Kidney (tissue), 14 donors: ENCODE measurements around the gene LONP2. TPM values are rescaled to one million over a fixed set of nuclear protein-coding genes. Genes with fewer than 3 reads are reported as not detected.

Source experiments
- DNase-seq, 5 donors: peaks; one replicate each; pipeline ENCODE4 v3.0.0-alpha.2; 2013 to 2020
- FAIRE-seq: peaks from 2 replicates; lab custom pipeline; 2012; peaks lifted over from hg19 to GRCh38; lab: Jason Lieb, UNC
- H3K27ac ChIP-seq, 2 donors: one replicate each; pipeline ENCODE4 v1.7.0; 2013; ENCODE audit warnings: low read depth in 2 of 2, low read length in 2 of 2, inconsistent platforms in 1 of 2
- H3K27me3 ChIP-seq: one replicate; pipeline ENCODE4 v1.7.1; 2013; ENCODE audit warnings: low read length, inconsistent platforms; ENCODE audit not compliant: control insufficient read depth, insufficient read depth
- H3K36me3 ChIP-seq, 3 donors: one replicate each; pipeline versions ENCODE4 v1.7.0 to v1.7.1; 2013; ENCODE audit warnings: low read length in 3 of 3, control low read depth in 1 of 3, inconsistent platforms in 1 of 3; ENCODE audit not compliant: insufficient read depth in 3 of 3, control insufficient read depth in 2 of 3
- H3K4me1 ChIP-seq, 3 donors: one replicate each; pipeline versions ENCODE4 v1.7.0 to v1.7.1; 2013; ENCODE audit warnings: low read length in 3 of 3, inconsistent platforms in 1 of 3, low read depth in 1 of 3; ENCODE audit not compliant: control insufficient read depth in 2 of 3, insufficient read depth in 2 of 3
- H3K4me3 ChIP-seq, 3 donors: one replicate each; pipeline versions ENCODE4 v1.7.0 to v1.8.1; 2013; ENCODE audit warnings: low read length in 3 of 3, control low read depth in 1 of 3, inconsistent platforms in 1 of 3
- H3K9ac ChIP-seq, 3 donors: one replicate each; pipeline versions ENCODE4 v1.7.0 to v1.7.1; 2013; ENCODE audit warnings: low read length in 3 of 3, control low read depth in 1 of 3, inconsistent platforms in 1 of 3
- H3K9me3 ChIP-seq, 3 donors: one replicate each; pipeline versions ENCODE4 v1.7.0 to v1.7.1; 2013; ENCODE audit warnings: low read length in 3 of 3, control low read depth in 1 of 3, inconsistent platforms in 1 of 3; ENCODE audit not compliant: control insufficient read depth in 2 of 3, insufficient read depth in 1 of 3
- CTCF ChIP-seq: IDR thresholded peaks from 3 replicates; pipeline ENCODE4 v1.5.1; 2012; ENCODE audit warnings: mild to moderate bottlenecking, moderate library complexity, borderline replicate concordance; ENCODE audit not compliant: insufficient read depth; ENCODE audit errors: extremely low read depth
- intact Hi-C: fragments of 100-400 bp; cut with DNase I; formaldehyde crosslinking; loops from one replicate; pipeline ENCODE4 v1.11.1; 2022
- polyA plus RNA-seq: library from polyadenylated mRNA; stranded (reverse); fragments of 350-450 nt; fragmentation: Illumina TruSeq; extraction: RNeasy Lipid Tissue Mini Kit (QIAGEN cat#74804); gene quantifications from one replicate; pipeline ENCODE4 v1.2.3, GENCODE V29; 2014; ENCODE audit warnings: low read depth, low replicate concordance; ENCODE audit not compliant: insufficient read depth
- total RNA-seq: library from RNA; stranded (reverse); fragmentation: NEBNext Ultra II Directional; extraction: Animal tissue kit (Norgen Biotek cat#: 25700); gene quantifications from one replicate; pipeline ENCODE4 v1.2.1, GENCODE V29; 2021
- donor health status: control.
- donor health status: control.
- donor health status: control.
- donor health status: control.
- donor health status: control.
- donor health status: DM: yes; HTN: yes; CAD: no.
- donor health status: Normal renal cell carcinoma (clear cell type).

LONP2 gene
- total and polyA plus RNA-seq, 2 donors from 2014 or later = 24.8 to 77.1 TPM

- Histone ChIP-seq H3K9me3 (no peaks in the 10 kb centered on the region), H3K27ac (no peak overlapping the region), H3K9ac (no peak overlapping the region), H3K4me1 (no peaks in the 10 kb centered on the region), H3K36me3 (no peaks in the 10 kb centered on the region), H3K27me3 (no peaks in the 10 kb centered on the region), H3K4me3 (no peak overlapping the region)
- FAIRE-seq (no peak), DNase-seq (no peak)
- intact Hi-C loops = no loop called here
- TF ChIP-seq CTCF = no peak
Observed at GRCh38 chr16:48225456-48225855, 18.6 kb upstream of the LONP2 start.

GRCh38 chr16:48231727-48232492 is 12.2 kb upstream of the LONP2 start:
- H3K4me3 ChIP-seq = no peak overlapping the region
- no peaks in the 10 kb centered on the region for H3K27me3 ChIP-seq
- intact Hi-C loops = no loop called here
- no peaks in the 10 kb centered on the region for H3K9me3 ChIP-seq
- TF ChIP-seq CTCF = no peak
- no peak overlapping the region for H3K27ac ChIP-seq
- no peak for FAIRE-seq
- H3K4me1 ChIP-seq = no peaks in the 10 kb centered on the region
- no peak overlapping the region for H3K9ac ChIP-seq
- no peaks in the 10 kb centered on the region for H3K36me3 ChIP-seq
- peak in 3 of 5 donors; percentile 8 to 24 (median 18) for DNase-seq

- no peak for TF ChIP-seq CTCF
- no peaks in the 10 kb centered on the region for H3K9me3 ChIP-seq
- DNase-seq (no peak), FAIRE-seq (no peak)
- intact Hi-C loops = no loop called here
- H3K9ac ChIP-seq = no peak overlapping the region
- no peaks in the 10 kb centered on the region for H3K27me3 ChIP-seq
- no peak overlapping the region for H3K4me3 ChIP-seq
- no peaks in the 10 kb centered on the region for H3K4me1 ChIP-seq
- H3K36me3 ChIP-seq = no peaks in the 10 kb centered on the region
- H3K27ac ChIP-seq = no peak overlapping the region
Observed at GRCh38 chr16:48232493-48233040, 11.5 kb upstream of the LONP2 start.
